SK-N-SH (cell line): ENCODE measurements around the gene HS3ST4. TPM values are rescaled to one million over a fixed set of nuclear protein-coding genes. Genes with fewer than 3 reads are reported as not detected.

Experiments used
- CTCF ChIA-PET: fragments of 300-600, 350-600 bp; formaldehyde crosslinking; extraction: SDS; loops from one replicate; lab custom pipeline; 2021; lab: Yijun Ruan, JAX
- POLR2A ChIA-PET: fragments of 350-600 bp; sonication (Branson Sonifier 250); formaldehyde crosslinking; extraction: SDS; loops from one replicate; lab custom pipeline; 2020; ENCODE audit warnings: antibody characterized with exemption, inconsistent platforms; lab: Yijun Ruan, JAX
- DNase-seq: peaks from one replicate; pipeline ENCODE4 v3.0.0; 2012
- H2AFZ ChIP-seq: fragments of 200-600 bp; sonication (generic); 2 replicates; pipeline ENCODE4 v1.8.1; 2016; ENCODE audit warnings: antibody characterized with exemption, mild to moderate bottlenecking, low read depth
- H3F3A ChIP-seq: fragments of 200-600 bp; sonication (generic); replicated peaks from 2 replicates; pipeline ENCODE3; 2016; ENCODE audit warnings: antibody characterized with exemption, mild to moderate bottlenecking; ENCODE audit not compliant: insufficient read depth
- H3K27ac ChIP-seq, 2 experiments: fragments of 200-500 bp in 1 of 2; fragments of 200-600 bp in 1 of 2; sonication (Bioruptor generic) in 1 of 2; sonication (generic), shearing (Covaris generic) in 1 of 2; 2 replicates each; pipeline versions ENCODE4 v1.5.1 to v1.6.1; 2014 to 2016; ENCODE audit warnings: low read depth in 2 of 2, inconsistent platforms in 1 of 2, low read length in 1 of 2, mild to moderate bottlenecking in 1 of 2, mixed read lengths in 1 of 2
- H3K27me3 ChIP-seq: fragments of 200-600 bp; sonication (generic), shearing (Covaris generic); 2 replicates; pipeline ENCODE4 v1.6.1; 2016; ENCODE audit warnings: mixed run types; ENCODE audit not compliant: insufficient read depth
- H3K36me3 ChIP-seq, 2 experiments: fragments of 200-500 bp in 1 of 2; fragments of 200-600 bp in 1 of 2; sonication (Bioruptor generic) in 1 of 2; sonication (generic) in 1 of 2; replicated peaks in 1 of 2; 2 replicates each; pipeline versions ENCODE3 to v1.5.1; 2014 to 2016; ENCODE audit warnings: low read length in 1 of 2, mild to moderate bottlenecking in 1 of 2; ENCODE audit not compliant: insufficient read depth in 2 of 2, control insufficient read depth in 1 of 2
- H3K4me1 ChIP-seq, 2 experiments: fragments of 200-500 bp in 1 of 2; fragments of 200-600 bp in 1 of 2; sonication (Bioruptor generic) in 1 of 2; sonication (generic), shearing (Covaris generic) in 1 of 2; 2 replicates each; pipeline versions ENCODE4 v1.5.1 to v1.6.1; 2014 to 2016; ENCODE audit warnings: low read depth in 1 of 2, low read length in 1 of 2, mixed run types in 1 of 2; ENCODE audit not compliant: insufficient read depth in 2 of 2, control insufficient read depth in 1 of 2
- H3K4me2 ChIP-seq: fragments of 200-600 bp; sonication (generic), shearing (Covaris generic); 2 replicates; pipeline ENCODE4 v1.6.1; 2017; ENCODE audit warnings: mixed run types
- H3K4me3 ChIP-seq, 2 experiments: fragments of 200-500 bp in 1 of 2; fragments of 200-600 bp in 1 of 2; sonication (Bioruptor generic) in 1 of 2; sonication (generic), shearing (Covaris generic) in 1 of 2; 2 replicates each; pipeline versions ENCODE4 v1.5.1 to v1.8.1; 2014 to 2016; ENCODE audit warnings: low read depth in 2 of 2, inconsistent platforms in 1 of 2, low read length in 1 of 2, mild to moderate bottlenecking in 1 of 2, mixed read lengths in 1 of 2, moderate library complexity in 1 of 2
- H3K79me2 ChIP-seq: fragments of 200-600 bp; sonication (generic); 2 replicates; pipeline ENCODE4 v1.8.1; 2017; ENCODE audit warnings: mild to moderate bottlenecking; ENCODE audit not compliant: insufficient read depth
- H3K9ac ChIP-seq: fragments of 200-600 bp; sonication (generic); 2 replicates; pipeline ENCODE4 v1.6.1; 2017; ENCODE audit warnings: mixed run types
- H3K9me2 ChIP-seq: fragments of 200-600 bp; sonication (generic); 2 replicates; pipeline ENCODE4 v1.6.1; 2017; ENCODE audit warnings: mixed run types
- H3K9me3 ChIP-seq: fragments of 200-600 bp; sonication (generic); 2 replicates; pipeline ENCODE4 v1.6.1; 2017; ENCODE audit warnings: mixed run types, mild to moderate bottlenecking, moderate library complexity
- H4K20me1 ChIP-seq: fragments of 200-600 bp; sonication (generic); 2 replicates; pipeline ENCODE4 v1.6.1; 2017; ENCODE audit warnings: mild to moderate bottlenecking, mixed run types; ENCODE audit not compliant: insufficient read depth
- CHD2 ChIP-seq: fragments of 150-350 bp; IDR thresholded peaks from 2 replicates; pipeline ENCODE4 v1.6.1; 2018; ENCODE audit warnings: low read length; ENCODE audit not compliant: partially characterized antibody
- CTCF ChIP-seq: fragments of 200-600 bp; sonication (generic); IDR thresholded peaks from 2 replicates; pipeline ENCODE4 v1.6.1; 2017; ENCODE audit warnings: antibody characterized with exemption, mild to moderate bottlenecking, moderate library complexity
- ELF1 ChIP-seq: IDR thresholded peaks from 2 replicates; pipeline ENCODE4 v1.4.0; 2012
- EP300 ChIP-seq, 2 experiments: IDR thresholded peaks; 2 replicates each; pipeline versions ENCODE4 v1.4.0 to v1.6.1; 2012; ENCODE audit warnings: borderline replicate concordance in 1 of 2, low read depth in 1 of 2, low read length in 1 of 2
- FOSL2 ChIP-seq: IDR thresholded peaks from 2 replicates; pipeline ENCODE4 v1.4.0; 2012; ENCODE audit warnings: low read depth, mild to moderate bottlenecking, moderate library complexity, borderline replicate concordance
- FOXJ3 ChIP-seq: sonication (generic); formaldehyde crosslinking; IDR thresholded peaks from 2 replicates; pipeline ENCODE4 v1.5.1; 2020; ENCODE audit warnings: mild to moderate bottlenecking, missing genetic modification reagents
- FOXM1 ChIP-seq: IDR thresholded peaks from 2 replicates; pipeline ENCODE4 v1.4.0; 2012; ENCODE audit warnings: low read depth, mild to moderate bottlenecking
- GABPA ChIP-seq: IDR thresholded peaks from 2 replicates; pipeline ENCODE4 v1.4.0; 2012; ENCODE audit warnings: low read depth, mild to moderate bottlenecking
- GATA2 ChIP-seq: sonication (generic); formaldehyde crosslinking; IDR thresholded peaks from 2 replicates; pipeline ENCODE4 v1.5.0; 2020; ENCODE audit warnings: mild to moderate bottlenecking, missing genetic modification reagents
- IRF3 ChIP-seq: fragments of 150-350 bp; IDR thresholded peaks from 2 replicates; pipeline ENCODE4 v1.6.1; 2016; ENCODE audit warnings: mild to moderate bottlenecking, low read depth, low read length
- NFIC ChIP-seq: IDR thresholded peaks from 2 replicates; pipeline ENCODE4 v1.4.0; 2012; ENCODE audit warnings: borderline replicate concordance
- NRF1 ChIP-seq: IDR thresholded peaks from 2 replicates; pipeline ENCODE4 v1.6.1; 2012; ENCODE audit warnings: low read depth, mild to moderate bottlenecking, low read length
- PBX3 ChIP-seq: IDR thresholded peaks from 2 replicates; pipeline ENCODE4; 2012
- POLR2AphosphoS5 ChIP-seq: IDR thresholded peaks from 2 replicates; pipeline ENCODE4 v1.6.1; 2012; ENCODE audit warnings: low read depth, low read length
- SIN3A ChIP-seq: IDR thresholded peaks from 2 replicates; pipeline ENCODE4 v1.6.1; 2012; ENCODE audit warnings: low read depth, mild to moderate bottlenecking, low read length, moderate library complexity, borderline replicate concordance
- TAF1 ChIP-seq: IDR thresholded peaks from 2 replicates; pipeline ENCODE4 v1.6.1; 2012; ENCODE audit warnings: low read depth, mild to moderate bottlenecking, low read length, moderate library complexity, borderline replicate concordance
- USF1 ChIP-seq: IDR thresholded peaks from 2 replicates; pipeline ENCODE4 v1.4.0; 2012; ENCODE audit warnings: low read depth, borderline replicate concordance
- USF2 ChIP-seq: fragments of 150-350 bp; IDR thresholded peaks from 2 replicates; pipeline ENCODE4 v1.6.1; 2017; ENCODE audit warnings: antibody characterized with exemption, low read length, low read depth, borderline replicate concordance
- ZBTB33 ChIP-seq: IDR thresholded peaks from 2 replicates; pipeline ENCODE4 v1.4.0; 2012; ENCODE audit warnings: low read depth, borderline replicate concordance
- WGBS: methylation state at CpG from one replicate; pipeline ENCODE4 v1.1.6; 2017; ENCODE audit warnings: low lambda C conversion rate; 5-methylcytosine and 5-hydroxymethylcytosine counted together
- polyA plus RNA-seq, 3 experiments: library from polyadenylated mRNA; depleted of rRNA; stranded (reverse); fragments of >200 nt; gene quantifications; 2 replicates each; pipeline ENCODE4 v1.2.3, GENCODE V29; 2012

HS3ST4 gene
- polyA plus RNA-seq, 1 of the 3 experiments (the other 2 are of a cell fraction): not detected

- no peak for TF ChIP-seq ELF1
- TF ChIP-seq USF2: no peak
- no peak for TF ChIP-seq TAF1
- no peak for TF ChIP-seq EP300 (IDR thresholded peaks at IDR 0.05; ENCODE audit: borderline replicate concordance in 1 of 2, low read depth in 1 of 2, low read length in 1 of 2)
- TF ChIP-seq GATA2 (CRISPR knock-in tag): no peak
- no peak for TF ChIP-seq USF1
- TF ChIP-seq NRF1: no peak
- TF ChIP-seq GABPA: no peak
- TF ChIP-seq POLR2AphosphoS5: no peak
- TF ChIP-seq IRF3: no peak
- no peak for TF ChIP-seq ZBTB33
- no peak for TF ChIP-seq CTCF
- no peak for TF ChIP-seq FOXJ3 (CRISPR knock-in tag)
- TF ChIP-seq FOSL2: no peak
- no peak for TF ChIP-seq NFIC
- TF ChIP-seq CHD2: no peak
- no peak for TF ChIP-seq PBX3
- TF ChIP-seq SIN3A: no peak
- TF ChIP-seq FOXM1: no peak
- H3K9me3 ChIP-seq: no peaks in the 10 kb centered on the region
- no peaks in the 10 kb centered on the region for H4K20me1 ChIP-seq
- H3K79me2 ChIP-seq: no peaks in the 10 kb centered on the region
- no peaks in the 10 kb centered on the region for H3K4me1 ChIP-seq
- H3K9me2 ChIP-seq: no peaks in the 10 kb centered on the region
- WGBS: 0% methylated on average over 3 of the region's 3 CpGs
- H3K4me2 ChIP-seq: no peak overlapping the region
- H3F3A ChIP-seq: no peaks in the 10 kb centered on the region
- no peaks in the 10 kb centered on the region for H3K36me3 ChIP-seq
- H3K27me3 ChIP-seq: no peaks in the 10 kb centered on the region
- POLR2A ChIA-PET: no interaction called here
- H2AFZ ChIP-seq: no peak overlapping the region
- no peak overlapping the region for H3K27ac ChIP-seq
- no peak overlapping the region for H3K4me3 ChIP-seq
- H3K9ac ChIP-seq: no peak overlapping the region
- CTCF ChIA-PET: no interaction called here
- DNase-seq: no peak
These were observed 180.8 kb downstream of the HS3ST4 start for GRCh38 chr16:25872369-25873070.
